Brain microvascular endothelial cell (primary cell): ENCODE results near the gene GPR12.

Source experiments
- DNase-seq: peaks from one replicate; pipeline ENCODE4 v3.0.0-alpha.2; 2020
- H3K27ac ChIP-seq: fragments of 250-450 bp; sonication (Bioruptor Pico); 2 replicates; pipeline ENCODE4 v1.5.1; 2020; ENCODE audit warnings: mild to moderate bottlenecking, moderate library complexity
- H3K27me3 ChIP-seq: fragments of 250-450 bp; sonication (Bioruptor Pico); replicated peaks from 2 replicates; pipeline ENCODE4 v1.5.1; 2020; ENCODE audit warnings: mild to moderate bottlenecking
- H3K36me3 ChIP-seq: fragments of 250-450 bp; sonication (Bioruptor Pico); replicated peaks from 2 replicates; pipeline ENCODE4 v1.5.1; 2020; ENCODE audit warnings: mild to moderate bottlenecking
- H3K4me3 ChIP-seq: 2 replicates; pipeline ENCODE4 v1.5.1; 2011; ENCODE audit warnings: low read depth, mild to moderate bottlenecking, control low read depth, low read length, moderate library complexity
- in situ Hi-C: cut with HindIII; loops from 2 replicates; pipeline ENCODE4 v1.10.0; 2017; ENCODE audit warnings: low sequenced_read_pairs, low pct_ligation_motif_present
- TF ChIP-seq, protein P1 (sequence below): IDR thresholded peaks from 2 replicates; pipeline ENCODE4 v1.5.1; 2011; ENCODE audit warnings: low read depth, mild to moderate bottlenecking, moderate library complexity, low read length, control low read depth, inconsistent platforms; ENCODE audit errors: missing control alignments

GPR12 gene

DNA sequence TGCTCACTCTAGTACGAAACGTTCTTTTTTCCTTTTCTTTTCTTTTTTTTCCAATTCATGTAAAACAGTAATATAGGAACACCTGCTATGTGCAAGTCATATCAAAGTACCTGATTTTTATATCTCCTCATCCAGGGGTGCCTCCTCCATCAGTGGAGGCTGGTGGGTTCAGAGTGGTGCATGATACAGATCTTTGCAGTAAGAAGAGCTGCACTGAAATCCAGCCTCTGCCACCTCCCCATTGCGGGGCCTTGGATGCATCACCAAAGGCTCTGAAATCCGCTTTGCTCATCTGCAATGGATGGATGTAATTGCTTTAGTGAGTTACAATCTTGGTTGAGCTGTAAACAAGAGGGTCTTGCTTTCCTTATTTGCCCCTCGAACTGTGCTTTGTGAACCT lies 38.3 kb downstream of the GPR12 start:
- Histone ChIP-seq H3K4me3 (no peak overlapping the region), H3K27me3 (no peaks in the 10 kb centered on the region), H3K27ac (no peak overlapping the region), H3K36me3 (no peaks in the 10 kb centered on the region)
- DNase-seq = no peak
- in situ Hi-C loops = no loop called here
- TF ChIP-seq, protein P1, sequence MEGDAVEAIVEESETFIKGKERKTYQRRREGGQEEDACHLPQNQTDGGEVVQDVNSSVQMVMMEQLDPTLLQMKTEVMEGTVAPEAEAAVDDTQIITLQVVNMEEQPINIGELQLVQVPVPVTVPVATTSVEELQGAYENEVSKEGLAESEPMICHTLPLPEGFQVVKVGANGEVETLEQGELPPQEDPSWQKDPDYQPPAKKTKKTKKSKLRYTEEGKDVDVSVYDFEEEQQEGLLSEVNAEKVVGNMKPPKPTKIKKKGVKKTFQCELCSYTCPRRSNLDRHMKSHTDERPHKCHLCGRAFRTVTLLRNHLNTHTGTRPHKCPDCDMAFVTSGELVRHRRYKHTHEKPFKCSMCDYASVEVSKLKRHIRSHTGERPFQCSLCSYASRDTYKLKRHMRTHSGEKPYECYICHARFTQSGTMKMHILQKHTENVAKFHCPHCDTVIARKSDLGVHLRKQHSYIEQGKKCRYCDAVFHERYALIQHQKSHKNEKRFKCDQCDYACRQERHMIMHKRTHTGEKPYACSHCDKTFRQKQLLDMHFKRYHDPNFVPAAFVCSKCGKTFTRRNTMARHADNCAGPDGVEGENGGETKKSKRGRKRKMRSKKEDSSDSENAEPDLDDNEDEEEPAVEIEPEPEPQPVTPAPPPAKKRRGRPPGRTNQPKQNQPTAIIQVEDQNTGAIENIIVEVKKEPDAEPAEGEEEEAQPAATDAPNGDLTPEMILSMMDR = no peak

GRCh38 chr13:26721251-26722121 lies 39.1 kb downstream of the GPR12 start:
- DNase-seq = no peak
- Histone ChIP-seq H3K27me3 (no peaks in the 10 kb centered on the region), H3K27ac (no peak overlapping the region), H3K4me3 (no peak overlapping the region), H3K36me3 (no peaks in the 10 kb centered on the region)
- TF ChIP-seq, protein P1 = no peak
- in situ Hi-C loops = no loop called here

DNA sequence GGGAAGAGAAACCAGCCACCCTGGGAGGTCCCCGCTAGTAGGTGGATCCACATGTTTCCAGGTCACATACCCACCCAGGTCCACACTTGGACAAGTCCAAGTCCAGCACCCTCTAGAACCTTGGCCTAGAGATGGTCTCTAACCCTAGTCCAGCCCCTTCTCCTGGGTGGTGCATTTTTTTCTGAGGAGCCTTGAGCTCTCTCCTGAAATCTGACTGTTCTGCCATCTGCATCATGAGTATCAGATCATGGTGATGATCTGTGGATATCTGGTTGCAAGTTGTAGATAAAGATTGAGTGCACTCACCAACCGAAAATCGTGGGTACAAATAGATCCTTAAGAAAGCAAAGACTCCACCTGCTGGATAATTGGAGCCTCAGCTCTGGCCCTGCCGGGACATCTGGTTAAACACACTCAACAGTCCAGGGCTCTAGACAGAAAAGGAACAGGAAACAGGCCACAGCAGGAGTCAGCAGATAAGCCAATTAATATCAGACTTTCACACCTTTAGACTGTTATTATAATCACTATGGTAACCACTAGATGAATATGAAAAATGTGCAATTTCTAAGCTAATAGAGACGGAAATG lies 41.1 kb downstream of the GPR12 start:
- Histone ChIP-seq H3K27ac (no peak overlapping the region), H3K27me3 (no peaks in the 10 kb centered on the region), H3K36me3 (no peaks in the 10 kb centered on the region), H3K4me3 (no peak overlapping the region)
- no peak for DNase-seq
- TF ChIP-seq, protein P1 = peak; percentile 44
- in situ Hi-C loops = no loop called here

GRCh38 chr13:26718872-26719271 lies 41.7 kb downstream of the GPR12 start:
- DNase-seq = no peak
- no peaks in the 10 kb centered on the region for H3K36me3 ChIP-seq
- TF ChIP-seq, protein P1 = no peak
- H3K4me3 ChIP-seq = no peak overlapping the region
- H3K27me3 ChIP-seq = no peaks in the 10 kb centered on the region
- in situ Hi-C loops = no loop called here
- no peak overlapping the region for H3K27ac ChIP-seq

- H3K27me3 ChIP-seq = no peaks in the 10 kb centered on the region
- no peak overlapping the region for H3K4me3 ChIP-seq
- no peak overlapping the region for H3K27ac ChIP-seq
- in situ Hi-C loops = no loop called here
- no peaks in the 10 kb centered on the region for H3K36me3 ChIP-seq
- TF ChIP-seq, protein P1 = no peak
- DNase-seq = no peak
These were observed 42.4 kb downstream of the GPR12 start for GRCh38 chr13:26718146-26718545.

- DNase-seq = no peak
- in situ Hi-C loops = no loop called here
- Histone ChIP-seq H3K27ac (no peak overlapping the region), H3K27me3 (no peaks in the 10 kb centered on the region), H3K36me3 (no peaks in the 10 kb centered on the region), H3K4me3 (no peak overlapping the region)
- TF ChIP-seq, protein P1 = no peak
These were observed 43.6 kb downstream of the GPR12 start for GRCh38 chr13:26716984-26717383.
